ENCODE measurements around the gene RAB17.

RAB17 gene

GRCh38 chr2:237565974-237566373, 24.6 kb downstream of the RAB17 start:
- no peak for DNase-seq (ENCODE audit: low spot score)
- Histone ChIP-seq H3K27ac (no peak overlapping the region), H3K4me3 (no peak overlapping the region)
- TF ChIP-seq CTCF (IDR thresholded peaks at IDR 0.05), result no peak

GRCh38 chr2:237564526-237565131, 25.9 kb downstream of the RAB17 start:
- H3K27ac ChIP-seq, result no peak overlapping the region
- H3K4me3 ChIP-seq, result no peak overlapping the region
- DNase-seq (ENCODE audit: low spot score), result no peak
- no peak for TF ChIP-seq CTCF (IDR thresholded peaks at IDR 0.05)

GRCh38 chr2:237563816-237564215, 26.7 kb downstream of the RAB17 start:
- TF ChIP-seq CTCF (IDR thresholded peaks at IDR 0.05), result no peak
- H3K4me3 ChIP-seq, result no peak overlapping the region
- no peak for DNase-seq (ENCODE audit: low spot score)
- H3K27ac ChIP-seq, result no peak overlapping the region

GRCh38 chr2:237561221-237561620, 29.3 kb downstream of the RAB17 start:
- DNase-seq (ENCODE audit: low spot score), result no peak
- no peak for TF ChIP-seq CTCF (IDR thresholded peaks at IDR 0.05)

GRCh38 chr2:237558961-237559641, 31.4 kb downstream of the RAB17 start:
- no peak for TF ChIP-seq CTCF (IDR thresholded peaks at IDR 0.05)
- H3K27ac ChIP-seq, result no peak overlapping the region
- DNase-seq (ENCODE audit: low spot score), result no peak

More at GRCh38 chr2:237561221-237561620, 29.3 kb downstream of the RAB17 start:
- H3K27ac ChIP-seq, result no peak overlapping the region
- H3K4me3 ChIP-seq, result no peak overlapping the region

GRCh38 chr2:237557633-237558015, 32.9 kb downstream of the RAB17 start:
- TF ChIP-seq CTCF (IDR thresholded peaks at IDR 0.05), result no peak
- no peak for DNase-seq (ENCODE audit: low spot score)
- H3K4me3 ChIP-seq, result no peak overlapping the region
- no peak overlapping the region for H3K27ac ChIP-seq

More at GRCh38 chr2:237558961-237559641, 31.4 kb downstream of the RAB17 start:
- H3K4me3 ChIP-seq, result peak overlapping the region; percentile 25

Data from coronary artery (tissue), 2 donors.